ENCODE data around the gene YBEY.

Gene YBEY

GRCh38 chr21:46346296-46347202, 60.4 kb downstream of the YBEY start:
- H3K4me3 ChIP-seq (ENCODE audit: low read depth, low read length) = no peak overlapping the region
- no peak for TF ChIP-seq CTCF (IDR thresholded peaks at IDR 0.05; ENCODE audit: low read depth, low read length)

GRCh38 chr21:46347203-46347550, 61.0 kb downstream of the YBEY start:
- no peak for TF ChIP-seq CTCF (IDR thresholded peaks at IDR 0.05; ENCODE audit: low read depth, low read length)
- no peak overlapping the region for H3K4me3 ChIP-seq (ENCODE audit: low read depth, low read length)

Measured in WI38 (cell line).